Measurements from ENCODE around the gene PLA2G4F.

The PLA2G4F gene

GRCh38 chr15:42141246-42141645, 15.2 kb downstream of the PLA2G4F start:
- ATAC-seq (ENCODE audit: insufficient read depth, low read depth) (no peak), DNase-seq (no peak)
- H3K36me3 ChIP-seq (ENCODE audit: insufficient read depth, low read length) = no peaks in the 10 kb centered on the region
- no peaks in the 10 kb centered on the region for H3K4me1 ChIP-seq (ENCODE audit: insufficient read depth, low read length)
- H3K79me2 ChIP-seq (ENCODE audit: insufficient read depth, low read length) = no peaks in the 10 kb centered on the region
- H3K27me3 ChIP-seq (ENCODE audit: insufficient read depth, low read length, poor library complexity) = peaks cover 2% of the 10 kb centered on the region
- H2AFZ ChIP-seq (ENCODE audit: low read depth, low read length) = no peak overlapping the region
- H3K27ac ChIP-seq (ENCODE audit: low read length) = no peak overlapping the region
- TF ChIP-seq, protein P1, sequence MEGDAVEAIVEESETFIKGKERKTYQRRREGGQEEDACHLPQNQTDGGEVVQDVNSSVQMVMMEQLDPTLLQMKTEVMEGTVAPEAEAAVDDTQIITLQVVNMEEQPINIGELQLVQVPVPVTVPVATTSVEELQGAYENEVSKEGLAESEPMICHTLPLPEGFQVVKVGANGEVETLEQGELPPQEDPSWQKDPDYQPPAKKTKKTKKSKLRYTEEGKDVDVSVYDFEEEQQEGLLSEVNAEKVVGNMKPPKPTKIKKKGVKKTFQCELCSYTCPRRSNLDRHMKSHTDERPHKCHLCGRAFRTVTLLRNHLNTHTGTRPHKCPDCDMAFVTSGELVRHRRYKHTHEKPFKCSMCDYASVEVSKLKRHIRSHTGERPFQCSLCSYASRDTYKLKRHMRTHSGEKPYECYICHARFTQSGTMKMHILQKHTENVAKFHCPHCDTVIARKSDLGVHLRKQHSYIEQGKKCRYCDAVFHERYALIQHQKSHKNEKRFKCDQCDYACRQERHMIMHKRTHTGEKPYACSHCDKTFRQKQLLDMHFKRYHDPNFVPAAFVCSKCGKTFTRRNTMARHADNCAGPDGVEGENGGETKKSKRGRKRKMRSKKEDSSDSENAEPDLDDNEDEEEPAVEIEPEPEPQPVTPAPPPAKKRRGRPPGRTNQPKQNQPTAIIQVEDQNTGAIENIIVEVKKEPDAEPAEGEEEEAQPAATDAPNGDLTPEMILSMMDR (IDR thresholded peaks at IDR 0.05; ENCODE audit: borderline replicate concordance, extremely low read depth, low read length, poor library complexity, severe bottlenecking) = no peak
- TF ChIP-seq EZH2 (IDR thresholded peaks at IDR 0.05; ENCODE audit: borderline replicate concordance, low read depth, low read length, severe bottlenecking) = no peak
- H3K4me2 ChIP-seq (ENCODE audit: insufficient read depth, low read length) = no peak overlapping the region
- H4K20me1 ChIP-seq (ENCODE audit: insufficient read depth, low read length) = no peaks in the 10 kb centered on the region
- no peaks in the 10 kb centered on the region for H3K9me3 ChIP-seq (ENCODE audit: insufficient read depth, low read length, severe bottlenecking)
- no peak overlapping the region for H3K9ac ChIP-seq (ENCODE audit: low read depth, low read length)
- no peak overlapping the region for H3K4me3 ChIP-seq (ENCODE audit: low read depth in 1 of 2, low read length in 2 of 2)

GRCh38 chr15:42140383-42141070, 15.9 kb downstream of the PLA2G4F start:
- TF ChIP-seq, protein P1 (IDR thresholded peaks at IDR 0.05; ENCODE audit: borderline replicate concordance, extremely low read depth, low read length, poor library complexity, severe bottlenecking) = no peak
- no peak for TF ChIP-seq EZH2 (IDR thresholded peaks at IDR 0.05; ENCODE audit: borderline replicate concordance, low read depth, low read length, severe bottlenecking)
- no peaks in the 10 kb centered on the region for H4K20me1 ChIP-seq (ENCODE audit: insufficient read depth, low read length)
- H3K9ac ChIP-seq (ENCODE audit: low read depth, low read length) = no peak overlapping the region
- no peaks in the 10 kb centered on the region for H3K9me3 ChIP-seq (ENCODE audit: insufficient read depth, low read length, severe bottlenecking)
- no peak overlapping the region for H3K4me3 ChIP-seq (ENCODE audit: low read depth in 1 of 2, low read length in 2 of 2)
- H3K79me2 ChIP-seq (ENCODE audit: insufficient read depth, low read length) = no peaks in the 10 kb centered on the region
- H3K27me3 ChIP-seq (ENCODE audit: insufficient read depth, low read length, poor library complexity) = peaks cover 2% of the 10 kb centered on the region
- H2AFZ ChIP-seq (ENCODE audit: low read depth, low read length) = no peak overlapping the region
- DNase-seq = no peak
- H3K27ac ChIP-seq (ENCODE audit: low read length) = no peak overlapping the region
- H3K4me1 ChIP-seq (ENCODE audit: insufficient read depth, low read length) = no peaks in the 10 kb centered on the region
- ATAC-seq (ENCODE audit: insufficient read depth, low read depth) = no peak
- no peak overlapping the region for H3K4me2 ChIP-seq (ENCODE audit: insufficient read depth, low read length)
- no peaks in the 10 kb centered on the region for H3K36me3 ChIP-seq (ENCODE audit: insufficient read depth, low read length)

DNA sequence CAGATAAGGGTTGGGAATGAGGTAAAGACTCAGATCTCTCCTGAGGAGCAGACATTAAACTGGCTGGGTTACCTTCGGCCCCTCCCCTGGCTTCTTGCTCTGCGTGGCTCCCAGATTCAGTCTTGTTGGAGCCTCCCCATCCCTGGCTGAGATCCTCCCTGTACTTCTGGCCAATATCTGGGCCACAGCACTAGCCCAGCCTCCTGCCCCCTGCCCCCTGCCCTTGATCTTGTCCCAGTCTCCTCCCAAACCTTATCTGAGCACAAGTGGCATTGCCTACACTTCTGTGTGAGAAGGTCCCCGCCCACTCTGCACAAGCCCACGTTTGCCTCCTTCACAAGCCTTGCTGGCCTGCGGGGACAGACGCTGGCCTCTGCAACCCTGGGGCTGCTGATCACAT, 16.8 kb downstream of the PLA2G4F start:
- H3K4me3 ChIP-seq (ENCODE audit: low read depth in 1 of 2, low read length in 2 of 2) = no peak overlapping the region
- no peak overlapping the region for H2AFZ ChIP-seq (ENCODE audit: low read depth, low read length)
- no peaks in the 10 kb centered on the region for H4K20me1 ChIP-seq (ENCODE audit: insufficient read depth, low read length)
- TF ChIP-seq, protein P1 (IDR thresholded peaks at IDR 0.05; ENCODE audit: borderline replicate concordance, extremely low read depth, low read length, poor library complexity, severe bottlenecking) = no peak
- TF ChIP-seq EZH2 (IDR thresholded peaks at IDR 0.05; ENCODE audit: borderline replicate concordance, low read depth, low read length, severe bottlenecking) = no peak
- no peaks in the 10 kb centered on the region for H3K4me1 ChIP-seq (ENCODE audit: insufficient read depth, low read length)
- H3K4me2 ChIP-seq (ENCODE audit: insufficient read depth, low read length) = no peak overlapping the region
- DNase-seq = no peak
- no peaks in the 10 kb centered on the region for H3K79me2 ChIP-seq (ENCODE audit: insufficient read depth, low read length)
- H3K36me3 ChIP-seq (ENCODE audit: insufficient read depth, low read length) = no peaks in the 10 kb centered on the region
- no peak overlapping the region for H3K9ac ChIP-seq (ENCODE audit: low read depth, low read length)
- no peak overlapping the region for H3K27ac ChIP-seq (ENCODE audit: low read length)
- H3K9me3 ChIP-seq (ENCODE audit: insufficient read depth, low read length, severe bottlenecking) = no peaks in the 10 kb centered on the region
- peaks cover 2% of the 10 kb centered on the region for H3K27me3 ChIP-seq (ENCODE audit: insufficient read depth, low read length, poor library complexity)
- no peak for ATAC-seq (ENCODE audit: insufficient read depth, low read depth)

All from DND-41 (cell line).